IMR-90 (cell line): ENCODE measurements around the gene AKAP3. TPM values are rescaled to one million over a fixed set of nuclear protein-coding genes. Genes with fewer than 3 reads are reported as not detected.

Experiments
- ATAC-seq: fragments of 200-7000 bp; cut with Tn5 transposase; 2 replicates; pipeline ENCODE4 v1.9.1; 2020; ENCODE audit warnings: low read depth, mild to moderate bottlenecking, moderate library complexity
- BruUV-seq: library from RNA; stranded (reverse); fragments of 400-500 nt; replicated peaks from 2 replicates; lab custom pipeline; 2021; lab: Mats Ljungman, UMichigan
- CTCF ChIA-PET: fragments of 300-600 bp; formaldehyde crosslinking; extraction: SDS; loops from one replicate; lab custom pipeline; 2021; ENCODE audit warnings: antibody characterized with exemption; lab: Yijun Ruan, JAX
- POLR2A ChIA-PET: fragments of 300-600 bp; sonication (Branson Sonifier 250); formaldehyde crosslinking; loops from one replicate; lab custom pipeline; 2022; ENCODE audit warnings: antibody characterized with exemption; ENCODE audit not compliant: unreplicated experiment; lab: Charles Lee
- DNase-seq: peaks from one replicate; pipeline ENCODE4 v3.0.0; 2013
- H2AFZ ChIP-seq: replicated peaks from 2 replicates; pipeline ENCODE3; 2013; ENCODE audit warnings: low read length, mild to moderate bottlenecking; ENCODE audit not compliant: poor library complexity
- H2AK5ac ChIP-seq: 2 replicates; pipeline ENCODE4 v1.6.1; 2013; ENCODE audit warnings: low read depth, low read length, inconsistent platforms
- H2AK9ac ChIP-seq: replicated peaks from 2 replicates; pipeline ENCODE3; 2013; ENCODE audit warnings: mild to moderate bottlenecking, low read depth, low read length, moderate library complexity; ENCODE audit not compliant: poor library complexity
- H2BK120ac ChIP-seq: 2 replicates; pipeline ENCODE4 v1.6.1; 2013; ENCODE audit warnings: low read depth, low read length, inconsistent platforms
- H2BK15ac ChIP-seq: 3 replicates; pipeline ENCODE4 v1.6.1; 2013; ENCODE audit warnings: low read depth, low read length, inconsistent platforms
- H2BK20ac ChIP-seq: 2 replicates; pipeline ENCODE4 v1.6.1; 2013; ENCODE audit warnings: low read depth, mild to moderate bottlenecking, inconsistent platforms, low read length, moderate library complexity
- H2BK5ac ChIP-seq: 2 replicates; pipeline ENCODE4 v1.6.1; 2013; ENCODE audit warnings: mild to moderate bottlenecking, low read depth, low read length, inconsistent platforms; ENCODE audit not compliant: poor library complexity, severe bottlenecking
- H3K14ac ChIP-seq: replicated peaks from 2 replicates; pipeline ENCODE4 v1.6.1; 2013; ENCODE audit warnings: low read depth, low read length, inconsistent platforms
- H3K18ac ChIP-seq: 2 replicates; pipeline ENCODE4 v1.6.1; 2013; ENCODE audit warnings: low read depth, low read length, control low read depth
- H3K23ac ChIP-seq: 2 replicates; pipeline ENCODE4 v1.6.1; 2013; ENCODE audit warnings: low read depth, low read length, inconsistent platforms
- H3K27ac ChIP-seq: 2 replicates; pipeline ENCODE4 v1.5.1; 2013; ENCODE audit warnings: mild to moderate bottlenecking, control low read depth, low read length; ENCODE audit not compliant: insufficient read depth
- H3K27me3 ChIP-seq: 2 replicates; pipeline ENCODE4 v1.6.1; 2013; ENCODE audit warnings: low read length; ENCODE audit not compliant: control insufficient read depth, insufficient read depth
- H3K36me3 ChIP-seq: 2 replicates; pipeline ENCODE4 v1.6.1; 2013; ENCODE audit warnings: low read length, mixed read lengths; ENCODE audit not compliant: control insufficient read depth, insufficient read depth
- H3K4ac ChIP-seq: 2 replicates; pipeline ENCODE4 v1.6.1; 2013; ENCODE audit warnings: low read depth, low read length, inconsistent platforms
- H3K4me1 ChIP-seq: 2 replicates; pipeline ENCODE4 v1.6.1; 2013; ENCODE audit warnings: low read length, mixed read lengths; ENCODE audit not compliant: control insufficient read depth, insufficient read depth
- H3K4me2 ChIP-seq: 2 replicates; pipeline ENCODE4 v1.6.1; 2013; ENCODE audit warnings: low read depth, mild to moderate bottlenecking, control low read depth, low read length, moderate library complexity
- H3K4me3 ChIP-seq: 2 replicates; pipeline ENCODE4 v1.5.1; 2013; ENCODE audit warnings: low read depth, mild to moderate bottlenecking, control low read depth, low read length, moderate library complexity; ENCODE audit not compliant: insufficient read depth
- H3K56ac ChIP-seq: 2 replicates; pipeline ENCODE4 v1.6.1; 2013; ENCODE audit warnings: low read length, inconsistent platforms; ENCODE audit not compliant: insufficient read depth; ENCODE audit errors: extremely low read depth
- H3K79me1 ChIP-seq, 2 experiments: 2 replicates each; pipeline ENCODE4 v1.6.1; 2013; ENCODE audit warnings: low read length in 2 of 2, inconsistent platforms in 1 of 2, low read depth in 1 of 2
- H3K9ac ChIP-seq: 2 replicates; pipeline ENCODE4 v1.6.1; 2013; ENCODE audit warnings: low read depth, low read length, control low read depth
- H3K9me1 ChIP-seq: 2 replicates; pipeline ENCODE4 v1.6.1; 2013; ENCODE audit warnings: low read length, inconsistent platforms; ENCODE audit not compliant: insufficient read depth
- H3K9me3 ChIP-seq: 2 replicates; pipeline ENCODE4 v1.6.1; 2013; ENCODE audit warnings: low read length; ENCODE audit not compliant: control insufficient read depth, insufficient read depth
- H4K20me1 ChIP-seq: 2 replicates; pipeline ENCODE4 v1.6.1; 2013; ENCODE audit warnings: low read length, inconsistent platforms; ENCODE audit not compliant: insufficient read depth
- H4K5ac ChIP-seq: 2 replicates; pipeline ENCODE4 v1.6.1; 2013; ENCODE audit warnings: mild to moderate bottlenecking, low read depth, low read length, control low read depth
- H4K8ac ChIP-seq, 2 experiments: 2 replicates each; pipeline ENCODE4 v1.6.1; 2013; ENCODE audit warnings: low read depth in 2 of 2, low read length in 2 of 2, control low read depth in 1 of 2, inconsistent platforms in 1 of 2
- H4K91ac ChIP-seq: 2 replicates; pipeline ENCODE4 v1.6.1; 2013; ENCODE audit warnings: low read depth, low read length, inconsistent platforms; ENCODE audit not compliant: insufficient read depth
- BHLHE40 ChIP-seq: fragments of 150-350 bp; IDR thresholded peaks from 2 replicates; pipeline ENCODE4 v1.6.1; 2016; ENCODE audit warnings: mild to moderate bottlenecking, low read depth, low read length
- CEBPB ChIP-seq: IDR thresholded peaks from 2 replicates; pipeline ENCODE4 v1.6.1; 2012; ENCODE audit warnings: low read depth, low read length, improper control_type of control experiment
- CHD1 ChIP-seq: IDR thresholded peaks from 2 replicates; pipeline ENCODE4 v1.6.1; 2012; ENCODE audit warnings: low read depth, low read length, improper control_type of control experiment
- CTCF ChIP-seq: conservative IDR thresholded peaks from 2 replicates; pipeline ENCODE4 v1.5.1; 2012; ENCODE audit warnings: mild to moderate bottlenecking, low read depth, low read length, improper control_type of control experiment
- ELK1 ChIP-seq: fragments of 150-350 bp; IDR thresholded peaks from 2 replicates; pipeline ENCODE4 v1.6.1; 2016; ENCODE audit warnings: low read depth, mild to moderate bottlenecking, low read length, moderate library complexity, borderline replicate concordance
- FOS ChIP-seq: fragments of 150-350 bp; IDR thresholded peaks from 2 replicates; pipeline ENCODE4 v1.6.1; 2016; ENCODE audit warnings: low read depth, low read length
- MAFK ChIP-seq: IDR thresholded peaks from 2 replicates; pipeline ENCODE4 v1.6.1; 2012; ENCODE audit warnings: low read depth, low read length, improper control_type of control experiment
- MAZ ChIP-seq: IDR thresholded peaks from 2 replicates; pipeline ENCODE4 v1.6.1; 2012; ENCODE audit warnings: low read depth, mild to moderate bottlenecking, low read length, improper control_type of control experiment, moderate library complexity, borderline replicate concordance
- MXI1 ChIP-seq: IDR thresholded peaks from 2 replicates; pipeline ENCODE4 v1.6.1; 2012; ENCODE audit warnings: low read depth, mild to moderate bottlenecking, low read length, moderate library complexity, borderline replicate concordance
- NFE2L2 ChIP-seq: fragments of 150-350 bp; IDR thresholded peaks from 2 replicates; pipeline ENCODE4 v1.6.1; 2016; ENCODE audit warnings: low read depth, mild to moderate bottlenecking, low read length
- POLR2A ChIP-seq: IDR thresholded peaks from 2 replicates; pipeline ENCODE4 v1.6.1; 2012; ENCODE audit warnings: mild to moderate bottlenecking, low read depth, low read length
- RAD21 ChIP-seq: IDR thresholded peaks from 2 replicates; pipeline ENCODE4 v1.6.1; 2012; ENCODE audit warnings: low read length, improper control_type of control experiment
- RCOR1 ChIP-seq: IDR thresholded peaks from 2 replicates; pipeline ENCODE4 v1.6.1; 2012; ENCODE audit warnings: mild to moderate bottlenecking, low read length, improper control_type of control experiment; ENCODE audit not compliant: insufficient replicate concordance
- RFX5 ChIP-seq: IDR thresholded peaks from 2 replicates; pipeline ENCODE4 v1.8.0; 2012; ENCODE audit warnings: low read depth, mild to moderate bottlenecking, low read length, moderate library complexity
- SMC3 ChIP-seq: fragments of 150-350 bp; IDR thresholded peaks from 2 replicates; pipeline ENCODE4 v1.6.1; 2016; ENCODE audit warnings: low read depth, mild to moderate bottlenecking, antibody characterized with exemption, low read length, moderate library complexity
- USF2 ChIP-seq: fragments of 150-350 bp; IDR thresholded peaks from 2 replicates; pipeline ENCODE4 v1.6.1; 2017; ENCODE audit warnings: mild to moderate bottlenecking, antibody characterized with exemption, low read length, low read depth
- WGBS, 2 experiments: methylation state at CpG; one replicate each; pipeline versions ENCODE4 v1.1.5 to v1.1.7; 2013; ENCODE audit warnings: missing lambda C conversion rate in 2 of 2; ENCODE audit not compliant: insufficient read length in 1 of 2; ENCODE audit errors: extremely low coverage in 2 of 2; 5-methylcytosine and 5-hydroxymethylcytosine counted together
- dilution Hi-C: fragments of 300-500 bp; cut with HindIII; formaldehyde crosslinking; loops from one replicate; pipeline ENCODE4 v1.14.3; 2018; ENCODE audit warnings: low sequenced_read_pairs; ENCODE audit not compliant: unreplicated experiment
- in situ Hi-C: fragments of 300-500 bp; cut with MboI; formaldehyde crosslinking; loops from 3 replicates; pipeline ENCODE4 v1.14.3; 2019; ENCODE audit warnings: low sequenced_read_pairs, inconsistent platforms, mixed read lengths
- intact Hi-C: fragments of 100-400 bp; cut with micrococcal nuclease; formaldehyde crosslinking; loops from 2 replicates; pipeline ENCODE4 v1.10.0; 2022
- polyA plus RNA-seq, 3 experiments: library from polyadenylated mRNA; depleted of rRNA; stranded (reverse); fragments of >200 nt; gene quantifications; 2 replicates each; pipeline ENCODE4 v1.2.3, GENCODE V29; 2012; ENCODE audit warnings: low replicate concordance in 1 of 3
- total RNA-seq: library from RNA; depleted of rRNA; stranded (reverse); fragments of >200 nt; gene quantifications from 2 replicates; pipeline ENCODE4 v1.2.3, GENCODE V29; 2012

The AKAP3 gene
- total and polyA plus RNA-seq, 2 of the 4 experiments (the other 2 are of a cell fraction), result 0.54 to 0.55 TPM

- no peaks in the 10 kb centered on the region for H3K9me3 ChIP-seq
- H3K4me3 ChIP-seq, result no peak overlapping the region
- H2AK5ac ChIP-seq, result no peak overlapping the region
- H2BK20ac ChIP-seq, result no peak overlapping the region
- H3K4me2 ChIP-seq, result no peak overlapping the region
- H3K14ac ChIP-seq, result no peak overlapping the region
- H3K18ac ChIP-seq, result no peak overlapping the region
- ATAC-seq (no peak), DNase-seq (no peak)
- H2AFZ ChIP-seq, result no peak overlapping the region
- 62% methylated on average over 2 of the region's 7 CpGs; no CpG with 5 or more reads in 1 of the 2 experiments for WGBS, 2 experiments
- H3K4ac ChIP-seq, result no peak overlapping the region
- no peak overlapping the region for H4K91ac ChIP-seq
- no peaks in the 10 kb centered on the region for H3K4me1 ChIP-seq
- no peak overlapping the region for H4K5ac ChIP-seq
- H4K20me1 ChIP-seq, result no peaks in the 10 kb centered on the region
- H2BK15ac ChIP-seq, result no peak overlapping the region
- no peak overlapping the region for H2BK120ac ChIP-seq
- intact Hi-C loops (no loop called here), in situ Hi-C loops (no loop called here), dilution Hi-C loops (no loop called here)
- no peak overlapping the region for H3K56ac ChIP-seq
- H3K27ac ChIP-seq, result no peak overlapping the region
- no peak overlapping the region for H3K9ac ChIP-seq
- ChIA-PET CTCF (no interaction called here), POLR2A (no interaction called here)
- no peak overlapping the region for H3K23ac ChIP-seq
- TF ChIP-seq MAZ (no peak), SMC3 (no peak), MXI1 (no peak), RAD21 (no peak), RCOR1 (no peak), CTCF (no peak), FOS (no peak), NFE2L2 (no peak), CEBPB (no peak), RFX5 (no peak), USF2 (no peak), POLR2A (no peak), CHD1 (no peak), ELK1 (no peak), MAFK (no peak), BHLHE40 (no peak)
- peaks cover 12% of the 10 kb centered on the region for H3K27me3 ChIP-seq
- H2AK9ac ChIP-seq, result no peak overlapping the region
- H3K79me1 ChIP-seq, result no peaks in the 10 kb centered on the region
- no TSS peak for BruUV-seq
- no peak overlapping the region for H2BK5ac ChIP-seq
- no peak overlapping the region for H4K8ac ChIP-seq
- H3K9me1 ChIP-seq, result no peaks in the 10 kb centered on the region
- no peaks in the 10 kb centered on the region for H3K36me3 ChIP-seq
Measured at GRCh38 chr12:4584896-4585295, 64.0 kb downstream of the AKAP3 start.
